CD14-positive monocyte (primary cell): ENCODE results near the gene KRTAP4-7. TPM values are rescaled to one million over a fixed set of nuclear protein-coding genes. Genes with fewer than 3 reads are reported as not detected.
"Not testable (repeated sequence)": the region's sequence is repeated elsewhere in the genome, so short reads cannot be mapped to it uniquely, and the experiment has no call there.

Source experiments
- DNase-seq, 3 donors: peaks; one replicate each; pipeline ENCODE4 v3.0.0-alpha.2; 2011 to 2022
- H2AFZ ChIP-seq: 2 replicates; pipeline ENCODE4 v1.6.0; 2012; ENCODE audit warnings: mild to moderate bottlenecking, low read depth, low read length, inconsistent platforms; ENCODE audit not compliant: insufficient read depth, poor library complexity, severe bottlenecking
- H3K27ac ChIP-seq, 2 donors: 1 replicate in 1 of 2; 2 replicates in 1 of 2; pipeline ENCODE4 v1.5.1; 2012 to 2013; ENCODE audit warnings: low read length in 2 of 2, control low read depth in 1 of 2, inconsistent platforms in 1 of 2, low read depth in 1 of 2, mild to moderate bottlenecking in 1 of 2
- H3K27me3 ChIP-seq, 2 donors: one replicate each; pipeline versions ENCODE4 v1.6.0 to v1.6.1; 2011 to 2013; ENCODE audit warnings: low read length in 2 of 2; ENCODE audit not compliant: control insufficient read depth in 2 of 2, insufficient read depth in 2 of 2
- H3K36me3 ChIP-seq, 2 donors: replicated peaks in 1 of 2; 1 replicate in 1 of 2; 2 replicates in 1 of 2; pipeline versions ENCODE4 v1.5.1 to v1.6.1; 2012 to 2013; ENCODE audit warnings: low read length in 2 of 2, control low read depth in 1 of 2, inconsistent platforms in 1 of 2, mild to moderate bottlenecking in 1 of 2; ENCODE audit not compliant: insufficient read depth in 2 of 2, control insufficient read depth in 1 of 2
- H3K4me1 ChIP-seq, 2 donors: 1 replicate in 1 of 2; 2 replicates in 1 of 2; pipeline versions ENCODE4 v1.5.1 to v1.6.1; 2012 to 2013; ENCODE audit warnings: low read length in 2 of 2, control low read depth in 1 of 2, inconsistent platforms in 1 of 2, mild to moderate bottlenecking in 1 of 2, moderate library complexity in 1 of 2; ENCODE audit not compliant: insufficient read depth in 2 of 2, control insufficient read depth in 1 of 2
- H3K4me2 ChIP-seq: replicated peaks from 2 replicates; pipeline ENCODE3; 2012; ENCODE audit warnings: low read length, moderate library complexity, mild to moderate bottlenecking; ENCODE audit not compliant: poor library complexity, severe bottlenecking; ENCODE audit errors: extremely low read depth
- H3K4me3 ChIP-seq, 3 experiments: fragments of 200-600 bp in 1 of 3; sonication (generic) in 1 of 3; replicated peaks in 1 of 3; 1 replicate in 2 of 3; 2 replicates in 1 of 3; pipeline ENCODE4 v1.5.1; 2011 to 2013; ENCODE audit warnings: low read length in 3 of 3, mild to moderate bottlenecking in 3 of 3, control low read depth in 2 of 3, low read depth in 2 of 3, inconsistent platforms in 1 of 3, moderate library complexity in 1 of 3
- H3K79me2 ChIP-seq: 2 replicates; pipeline ENCODE4 v1.6.0; 2012; ENCODE audit warnings: mild to moderate bottlenecking, control low read depth, inconsistent platforms, low read length, moderate library complexity; ENCODE audit not compliant: insufficient read depth
- H3K9ac ChIP-seq: 2 replicates; pipeline ENCODE4 v1.6.0; 2017; ENCODE audit warnings: low read length, mild to moderate bottlenecking; ENCODE audit not compliant: insufficient read depth, poor library complexity, severe bottlenecking
- H3K9me3 ChIP-seq, 2 donors: replicated peaks in 1 of 2; 1 replicate in 1 of 2; 2 replicates in 1 of 2; pipeline versions ENCODE4 v1.5.1 to v1.6.1; 2012 to 2013; ENCODE audit warnings: low read length in 2 of 2, control low read depth in 1 of 2; ENCODE audit not compliant: control insufficient read depth in 1 of 2, insufficient read depth in 1 of 2
- H4K20me1 ChIP-seq: 2 replicates; pipeline ENCODE4 v1.6.0; 2012; ENCODE audit warnings: mild to moderate bottlenecking, low read length, control low read depth, moderate library complexity; ENCODE audit not compliant: insufficient read depth
- H3K27ac Mint-ChIP-seq, 7 donors: one replicate each; pipeline ENCODE4 v1.8.0; 2020; ENCODE audit warnings: mild to moderate bottlenecking in 7 of 7, mixed read lengths in 7 of 7, moderate library complexity in 6 of 7, inconsistent platforms in 2 of 7
- H3K27me3 Mint-ChIP-seq, 3 donors: one replicate each; pipeline ENCODE4 v1.8.0; 2021 to 2022; ENCODE audit warnings: low read depth in 3 of 3, mild to moderate bottlenecking in 3 of 3, mixed read lengths in 3 of 3, moderate library complexity in 3 of 3, inconsistent platforms in 1 of 3
- H3K36me3 Mint-ChIP-seq, 2 donors: one replicate each; pipeline ENCODE4 v1.8.0; 2020; ENCODE audit warnings: mixed read lengths in 2 of 2, inconsistent platforms in 1 of 2, mild to moderate bottlenecking in 1 of 2
- H3K4me1 Mint-ChIP-seq: one replicate; pipeline ENCODE4 v1.8.0; 2020; ENCODE audit warnings: mild to moderate bottlenecking, mixed read lengths
- H3K4me3 Mint-ChIP-seq, 2 donors: one replicate each; pipeline ENCODE4 v1.8.0; 2020; ENCODE audit warnings: mild to moderate bottlenecking in 2 of 2, mixed read lengths in 2 of 2, moderate library complexity in 1 of 2
- H3K9me3 Mint-ChIP-seq, 7 donors: one replicate each; pipeline ENCODE4 v1.8.0; 2020 to 2022; ENCODE audit warnings: mixed read lengths in 7 of 7, mild to moderate bottlenecking in 6 of 7, moderate library complexity in 6 of 7, inconsistent platforms in 2 of 7
- WGBS: methylation state at CpG from one replicate; pipeline ENCODE4 v1.1.5; 2013; ENCODE audit warnings: missing lambda C conversion rate; ENCODE audit not compliant: insufficient coverage; 5-methylcytosine and 5-hydroxymethylcytosine counted together
- intact Hi-C, 2 donors: fragments of 100-400 bp; cut with micrococcal nuclease; formaldehyde crosslinking; loops; one replicate each; pipeline versions ENCODE4 v1.15.0 to v1.15.1; 2023
- polyA plus RNA-seq, 3 donors: library from polyadenylated mRNA; depleted of rRNA in 1 of 3; unstranded in 2 of 3; stranded (reverse) in 1 of 3; fragments of 300-500 nt in 2 of 3; fragments of >200 nt in 1 of 3; fragmentation: Illumina TruSeq in 2 of 3; gene quantifications; 1 replicate in 2 of 3; 2 replicates in 1 of 3; pipeline ENCODE4 v1.2.3, GENCODE V29; 2012 to 2021
- TF ChIP-seq, protein P1 (sequence below): fragments of 200-600 bp; IDR thresholded peaks from one replicate; pipeline ENCODE4 v1.8.0; 2022; ENCODE audit warnings: antibody characterized with exemption, mild to moderate bottlenecking

KRTAP4-7 gene
- polyA plus RNA-seq, 3 donors: not detected

DNA sequence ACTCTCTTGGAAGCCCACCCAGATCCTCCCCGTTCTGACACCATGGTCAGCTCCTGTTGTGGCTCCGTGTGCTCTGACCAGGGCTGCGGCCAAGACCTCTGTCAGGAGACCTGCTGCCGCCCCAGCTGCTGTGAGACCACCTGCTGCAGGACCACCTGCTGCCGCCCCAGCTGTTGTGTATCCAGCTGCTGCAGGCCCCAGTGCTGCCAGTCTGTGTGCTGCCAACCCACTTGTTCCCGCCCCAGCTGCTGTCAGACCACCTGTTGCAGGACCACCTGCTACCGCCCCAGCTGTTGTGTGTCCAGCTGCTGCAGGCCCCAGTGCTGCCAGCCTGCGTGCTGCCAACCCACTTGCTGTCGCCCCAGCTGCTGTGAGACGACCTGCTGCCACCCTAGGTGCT, 21.4 kb downstream of the KRTAP4-7 start, which contains the start of gene KRTAP4-9:
TSS of gene KRTAP4-9 (plus strand) at position 43 of the 400 bp plus-strand sequence. CDS start at position 43, 0 bp downstream.
- WGBS: 98% methylated on average over 9 of the region's 10 CpGs
- not testable (repeated sequence) for H3K4me1 Mint-ChIP-seq, H3K9me3 ChIP-seq

DNA sequence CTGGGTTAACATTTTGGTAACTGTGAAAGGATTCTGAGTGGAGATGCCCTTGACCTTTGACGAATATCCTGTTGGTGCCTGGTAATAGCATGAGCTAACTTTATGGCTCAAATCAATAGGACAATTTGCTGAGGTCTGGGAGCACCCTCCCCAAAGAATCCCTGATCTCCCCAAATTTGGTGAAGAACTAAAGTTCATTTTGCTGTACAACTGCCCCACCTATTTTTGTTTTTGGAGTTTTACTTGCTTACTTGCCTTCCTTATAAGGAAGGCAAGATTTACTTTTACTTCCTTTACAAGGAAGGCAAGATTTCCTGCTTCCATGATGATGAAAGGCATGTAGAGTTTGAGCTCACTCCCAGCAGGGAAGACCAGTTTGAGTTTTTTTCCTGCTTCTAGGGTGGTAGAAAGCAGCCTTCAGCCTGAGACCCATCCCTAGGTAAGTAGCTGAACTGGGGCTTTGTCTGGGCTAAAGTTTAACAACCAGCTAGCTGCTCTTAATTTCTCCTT, 24.0 kb downstream of the KRTAP4-7 start:
- no CpG with 5 or more reads among the region's 1 CpG for WGBS

More for the DNA sequence above, 21.4 kb downstream of the KRTAP4-7 start, which contains the start of gene KRTAP4-9:
- H3K27me3 Mint-ChIP-seq, H4K20me1 ChIP-seq, H3K27ac ChIP-seq, H3K36me3 Mint-ChIP-seq, H3K4me3 Mint-ChIP-seq, H3K36me3 ChIP-seq, DNase-seq, H3K9ac ChIP-seq, H2AFZ ChIP-seq, H3K27me3 ChIP-seq, H3K4me3 ChIP-seq, H3K4me2 ChIP-seq, intact Hi-C loops, H3K79me2 ChIP-seq, H3K27ac Mint-ChIP-seq, H3K9me3 Mint-ChIP-seq: not testable (repeated sequence)
- peaks cover 5 to 15% of the 10 kb centered on the region in 2 donors for H3K4me1 ChIP-seq

DNA sequence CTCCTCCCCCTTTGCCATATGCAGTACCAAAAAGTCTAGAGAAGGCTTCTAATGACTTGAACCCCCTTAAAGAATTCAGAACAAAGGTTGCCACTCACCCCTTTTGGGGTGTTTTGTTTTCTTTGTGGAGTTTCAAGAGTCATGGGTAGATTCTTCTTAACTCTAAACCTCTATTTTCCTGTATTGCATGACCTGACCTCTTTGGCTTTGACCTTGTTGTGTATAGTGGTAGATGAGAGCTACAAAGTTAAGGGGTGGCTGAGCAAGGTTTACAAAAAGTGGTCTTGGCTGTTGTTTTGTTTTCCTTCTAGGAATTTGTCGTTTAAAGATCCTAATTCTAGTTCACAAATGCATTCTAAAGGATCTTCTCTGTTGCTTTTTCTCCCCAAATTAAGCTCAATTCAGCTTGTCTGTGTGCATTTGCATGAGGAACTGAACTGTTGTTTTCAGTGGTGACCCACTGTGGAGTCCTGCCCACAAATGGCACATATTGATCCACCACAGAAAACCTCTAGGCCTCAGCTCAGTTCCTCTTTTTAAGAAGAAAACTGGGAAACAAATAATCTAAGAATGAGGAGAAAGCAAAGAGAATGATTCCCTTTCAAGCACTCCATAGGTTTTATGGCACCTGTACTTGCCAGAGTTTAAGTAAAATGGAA, 24.9 kb downstream of the KRTAP4-7 start:
- H3K27ac ChIP-seq, H3K27me3 ChIP-seq, H3K4me2 ChIP-seq, H3K9me3 ChIP-seq, H3K36me3 Mint-ChIP-seq, H3K27me3 Mint-ChIP-seq, H3K4me3 Mint-ChIP-seq, H3K4me1 Mint-ChIP-seq, intact Hi-C loops, H3K27ac Mint-ChIP-seq, DNase-seq, H3K36me3 ChIP-seq, H4K20me1 ChIP-seq, H3K9ac ChIP-seq, H3K79me2 ChIP-seq, H3K4me3 ChIP-seq, H2AFZ ChIP-seq: not testable (repeated sequence)
- WGBS: no CpG with 5 or more reads among the region's 1 CpG
- peaks cover 2 to 18% (median 7%) of the 10 kb centered on the region in 7 donors for H3K9me3 Mint-ChIP-seq
- H3K4me1 ChIP-seq: peaks cover 5 to 15% of the 10 kb centered on the region in 2 donors

More for the DNA sequence above, 24.0 kb downstream of the KRTAP4-7 start:
- Histone ChIP-seq H3K4me3 (no peak overlapping the region), H3K4me2 (no peak overlapping the region), H3K36me3 (no peaks in the 10 kb centered on the region), H3K79me2 (no peaks in the 10 kb centered on the region), H3K4me1 (peaks cover 5 to 15% of the 10 kb centered on the region in 2 donors), H3K27me3 (no peaks in the 10 kb centered on the region), H3K9ac (no peak overlapping the region), H3K9me3 (no peaks in the 10 kb centered on the region), H2AFZ (no peak overlapping the region), H4K20me1 (no peaks in the 10 kb centered on the region), H3K27ac (no peak overlapping the region)
- Mint-ChIP-seq H3K27ac (no peak overlapping the region), H3K36me3 (no peaks in the 10 kb centered on the region), H3K27me3 (peaks cover 0 to 3% (median 1%) of the 10 kb centered on the region in 3 donors), H3K4me3 (no peak overlapping the region), H3K9me3 (peaks cover 2 to 15% (median 7%) of the 10 kb centered on the region in 7 donors), H3K4me1 (peaks cover 8% of the 10 kb centered on the region)
- intact Hi-C loops: no loop called here
- TF ChIP-seq, protein P1, sequence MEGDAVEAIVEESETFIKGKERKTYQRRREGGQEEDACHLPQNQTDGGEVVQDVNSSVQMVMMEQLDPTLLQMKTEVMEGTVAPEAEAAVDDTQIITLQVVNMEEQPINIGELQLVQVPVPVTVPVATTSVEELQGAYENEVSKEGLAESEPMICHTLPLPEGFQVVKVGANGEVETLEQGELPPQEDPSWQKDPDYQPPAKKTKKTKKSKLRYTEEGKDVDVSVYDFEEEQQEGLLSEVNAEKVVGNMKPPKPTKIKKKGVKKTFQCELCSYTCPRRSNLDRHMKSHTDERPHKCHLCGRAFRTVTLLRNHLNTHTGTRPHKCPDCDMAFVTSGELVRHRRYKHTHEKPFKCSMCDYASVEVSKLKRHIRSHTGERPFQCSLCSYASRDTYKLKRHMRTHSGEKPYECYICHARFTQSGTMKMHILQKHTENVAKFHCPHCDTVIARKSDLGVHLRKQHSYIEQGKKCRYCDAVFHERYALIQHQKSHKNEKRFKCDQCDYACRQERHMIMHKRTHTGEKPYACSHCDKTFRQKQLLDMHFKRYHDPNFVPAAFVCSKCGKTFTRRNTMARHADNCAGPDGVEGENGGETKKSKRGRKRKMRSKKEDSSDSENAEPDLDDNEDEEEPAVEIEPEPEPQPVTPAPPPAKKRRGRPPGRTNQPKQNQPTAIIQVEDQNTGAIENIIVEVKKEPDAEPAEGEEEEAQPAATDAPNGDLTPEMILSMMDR: no peak
- no peak for DNase-seq
